ENCODE measurements around the gene PWP2.

- TF ChIP-seq CTCF (optimal IDR thresholded peaks at IDR 0.05 in 1 of 3, IDR thresholded peaks at IDR 0.05 in 1 of 3, conservative IDR thresholded peaks at IDR 0.05 in 1 of 3; ENCODE audit: extremely low read depth in 1 of 3, insufficient read depth in 2 of 3, low read length in 3 of 3), result no peak
- no peak for TF ChIP-seq EZH2 (IDR thresholded peaks at IDR 0.05; ENCODE audit: low read length)
Measured at GRCh38 chr21:44079446-44079845, 27.8 kb upstream of the PWP2 start.

Measured in keratinocyte (primary cell).